WI38 (cell line): ENCODE results near the gene PLCD4.
A peak's percentile ranks its signal among the peaks of the same experiment; 100 is the strongest.

Experiments used
- H3K4me3 ChIP-seq: 2 replicates; pipeline ENCODE4 v1.5.1; 2011; ENCODE audit warnings: low read depth, mild to moderate bottlenecking, control low read depth, low read length
- TF ChIP-seq, protein P1 (sequence below): IDR thresholded peaks from 2 replicates; pipeline ENCODE4 v1.5.1; 2012; ENCODE audit warnings: low read depth, mild to moderate bottlenecking, control low read depth, low read length

Gene PLCD4

GRCh38 chr2:218664653-218665052 lies 57.0 kb downstream of the PLCD4 start:
- TF ChIP-seq, protein P1, sequence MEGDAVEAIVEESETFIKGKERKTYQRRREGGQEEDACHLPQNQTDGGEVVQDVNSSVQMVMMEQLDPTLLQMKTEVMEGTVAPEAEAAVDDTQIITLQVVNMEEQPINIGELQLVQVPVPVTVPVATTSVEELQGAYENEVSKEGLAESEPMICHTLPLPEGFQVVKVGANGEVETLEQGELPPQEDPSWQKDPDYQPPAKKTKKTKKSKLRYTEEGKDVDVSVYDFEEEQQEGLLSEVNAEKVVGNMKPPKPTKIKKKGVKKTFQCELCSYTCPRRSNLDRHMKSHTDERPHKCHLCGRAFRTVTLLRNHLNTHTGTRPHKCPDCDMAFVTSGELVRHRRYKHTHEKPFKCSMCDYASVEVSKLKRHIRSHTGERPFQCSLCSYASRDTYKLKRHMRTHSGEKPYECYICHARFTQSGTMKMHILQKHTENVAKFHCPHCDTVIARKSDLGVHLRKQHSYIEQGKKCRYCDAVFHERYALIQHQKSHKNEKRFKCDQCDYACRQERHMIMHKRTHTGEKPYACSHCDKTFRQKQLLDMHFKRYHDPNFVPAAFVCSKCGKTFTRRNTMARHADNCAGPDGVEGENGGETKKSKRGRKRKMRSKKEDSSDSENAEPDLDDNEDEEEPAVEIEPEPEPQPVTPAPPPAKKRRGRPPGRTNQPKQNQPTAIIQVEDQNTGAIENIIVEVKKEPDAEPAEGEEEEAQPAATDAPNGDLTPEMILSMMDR, result no peak
- no peak overlapping the region for H3K4me3 ChIP-seq

- TF ChIP-seq, protein P1, result no peak
- peak overlapping the region; percentile 89 for H3K4me3 ChIP-seq
Observed at GRCh38 chr2:218671097-218671653, 63.5 kb downstream of the PLCD4 start.

GRCh38 chr2:218671654-218672566 lies 64.2 kb downstream of the PLCD4 start, which contains the start of the genes RNF25 and STK36:
TSS of gene RNF25 (minus strand) at chr2:218672002. CDS start at chr2:218671970, 32 bp downstream.
TSS of gene STK36 (plus strand) at chr2:218672086. CDS start at chr2:218672830, 744 bp downstream.
- TF ChIP-seq, protein P1, result no peak
- peak within 1 kb of the TSS; percentile 89 for H3K4me3 ChIP-seq

DNA sequence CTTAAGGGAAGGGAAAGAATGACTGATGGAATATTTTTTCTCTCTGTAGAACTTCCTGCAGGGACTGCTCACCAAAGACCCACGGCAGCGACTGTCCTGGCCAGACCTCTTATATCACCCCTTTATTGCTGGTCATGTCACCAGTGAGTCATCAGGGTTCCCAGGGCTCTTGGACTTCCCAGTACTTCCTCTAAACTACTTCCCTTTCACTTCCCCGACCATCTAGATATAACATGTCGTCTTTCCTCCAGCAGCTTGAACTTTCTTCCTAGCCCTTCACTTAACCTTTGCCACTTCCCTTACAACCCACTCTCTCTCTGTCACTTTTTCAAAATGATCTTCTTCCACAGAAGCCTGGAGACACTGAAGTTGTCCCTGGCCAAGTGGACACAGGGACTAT lies 71.4 kb downstream of the PLCD4 start:
- TF ChIP-seq, protein P1, result no peak
- H3K4me3 ChIP-seq, result no peak overlapping the region

GRCh38 chr2:218680061-218680460 lies 72.4 kb downstream of the PLCD4 start:
- TF ChIP-seq, protein P1, result no peak

More at GRCh38 chr2:218680061-218680460, 72.4 kb downstream of the PLCD4 start:
- H3K4me3 ChIP-seq, result no peak overlapping the region
